ENCODE results near the gene SKAP1. TPM values are rescaled to one million over a fixed set of nuclear protein-coding genes. Genes with fewer than 3 reads are reported as not detected.

Gene SKAP1
- total RNA-seq, 2 experiments from 2014 or later = 1.2 TPM; not detected in 1

DNA sequence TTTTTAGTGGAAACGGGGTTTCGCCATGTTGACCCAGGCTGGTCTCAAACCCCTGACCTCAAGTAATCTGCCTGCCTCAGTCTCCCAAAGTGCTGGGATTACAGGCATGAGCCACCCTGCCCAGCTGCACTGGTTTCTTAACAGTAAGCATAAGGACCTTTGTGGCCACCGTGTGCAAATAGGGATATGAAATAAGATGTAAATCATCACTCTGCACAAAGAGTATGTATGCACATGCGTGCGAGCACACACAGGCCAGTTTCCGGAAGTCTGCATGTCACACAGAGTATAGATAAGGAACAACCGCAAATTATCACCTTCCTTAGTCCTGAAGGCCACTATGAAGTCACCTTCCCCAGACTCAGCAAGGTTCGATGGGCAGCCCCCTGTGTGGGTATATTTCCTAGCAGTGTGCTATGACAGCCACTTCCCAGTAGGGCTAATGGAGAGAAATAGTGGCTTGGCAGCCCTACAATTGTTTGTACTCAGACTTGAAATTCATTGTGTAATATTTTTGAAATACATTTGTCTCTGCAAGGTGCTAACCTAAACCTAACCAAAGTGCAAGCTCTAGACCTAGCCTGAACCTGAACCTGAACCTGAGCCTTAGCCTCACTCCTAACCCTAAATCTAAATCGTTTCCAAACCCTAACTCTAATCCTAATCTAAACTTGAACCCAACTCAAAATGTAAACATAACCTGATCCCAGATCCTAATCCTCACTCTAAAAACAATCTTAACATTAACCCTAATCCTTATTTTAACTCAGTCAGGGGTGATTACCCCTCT is 48.4 kb upstream of the SKAP1 start:
- H2AFZ ChIP-seq (ENCODE audit: low read length) = peak overlapping the region; percentile 27; the same call in 1 of the 2 replicates
- CTCF ChIA-PET (ENCODE audit: unreplicated experiment) = no interaction called here

DNA sequence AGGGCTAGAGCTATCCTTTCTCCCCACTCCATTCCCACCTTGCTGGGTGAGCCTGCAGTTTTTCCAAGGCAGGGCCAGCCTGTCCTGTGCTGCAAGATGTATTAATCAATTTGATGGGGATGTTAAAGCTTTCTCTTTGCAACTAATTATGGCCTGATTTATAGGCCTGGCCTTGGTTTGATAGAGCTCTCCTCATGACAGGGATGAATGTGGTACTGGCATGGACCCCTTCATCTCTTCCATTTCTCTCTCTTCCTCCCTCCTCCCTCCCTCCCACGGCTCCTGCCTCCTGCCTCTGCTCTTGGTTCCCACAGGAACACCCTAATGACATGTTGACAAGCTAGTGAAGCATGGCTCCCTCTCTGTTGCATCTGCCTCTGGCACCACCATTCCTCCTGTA is 47.2 kb upstream of the SKAP1 start:
- POLR2A ChIA-PET = interaction anchor here (1.1 kb wide), 1 partner anchor 38 kb away, joined by 3 read pairs; no protein-coding TSS in a partner anchor
- TF ChIP-seq EZH2phosphoT487 (IDR thresholded peaks at IDR 0.05; ENCODE audit: borderline replicate concordance, low read depth, low read length) = no peak
- TF ChIP-seq, protein P1, sequence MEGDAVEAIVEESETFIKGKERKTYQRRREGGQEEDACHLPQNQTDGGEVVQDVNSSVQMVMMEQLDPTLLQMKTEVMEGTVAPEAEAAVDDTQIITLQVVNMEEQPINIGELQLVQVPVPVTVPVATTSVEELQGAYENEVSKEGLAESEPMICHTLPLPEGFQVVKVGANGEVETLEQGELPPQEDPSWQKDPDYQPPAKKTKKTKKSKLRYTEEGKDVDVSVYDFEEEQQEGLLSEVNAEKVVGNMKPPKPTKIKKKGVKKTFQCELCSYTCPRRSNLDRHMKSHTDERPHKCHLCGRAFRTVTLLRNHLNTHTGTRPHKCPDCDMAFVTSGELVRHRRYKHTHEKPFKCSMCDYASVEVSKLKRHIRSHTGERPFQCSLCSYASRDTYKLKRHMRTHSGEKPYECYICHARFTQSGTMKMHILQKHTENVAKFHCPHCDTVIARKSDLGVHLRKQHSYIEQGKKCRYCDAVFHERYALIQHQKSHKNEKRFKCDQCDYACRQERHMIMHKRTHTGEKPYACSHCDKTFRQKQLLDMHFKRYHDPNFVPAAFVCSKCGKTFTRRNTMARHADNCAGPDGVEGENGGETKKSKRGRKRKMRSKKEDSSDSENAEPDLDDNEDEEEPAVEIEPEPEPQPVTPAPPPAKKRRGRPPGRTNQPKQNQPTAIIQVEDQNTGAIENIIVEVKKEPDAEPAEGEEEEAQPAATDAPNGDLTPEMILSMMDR (conservative IDR thresholded peaks at IDR 0.05; ENCODE audit: low read length) = no peak
- Histone ChIP-seq H2AFZ (ENCODE audit: low read length) (no peak overlapping the region; the same call in 1 of the 2 replicates), H3K4me1 (ENCODE audit: insufficient read depth, low read length, poor library complexity, severe bottlenecking) (peaks cover 17% of the 10 kb centered on the region), H3K9me3 (ENCODE audit: low read length) (no peaks in the 10 kb centered on the region), H3K9me2 (ENCODE audit: insufficient read depth, low read length) (no peaks in the 10 kb centered on the region), H3K79me2 (ENCODE audit: insufficient read depth, low read depth, low read length) (no peaks in the 10 kb centered on the region), H3K36me3 (ENCODE audit: insufficient read depth, low read length) (no peaks in the 10 kb centered on the region), H3K4me3 (ENCODE audit: low read depth, low read length, poor library complexity, severe bottlenecking) (no peak overlapping the region), H4K20me1 (ENCODE audit: insufficient read depth, low read length) (no peaks in the 10 kb centered on the region), H3K4me2 (ENCODE audit: low read length) (no peak overlapping the region), H3K27ac (ENCODE audit: low read depth, low read length, poor library complexity, severe bottlenecking) (no peak overlapping the region)
- intact Hi-C loops (cut with micrococcal nuclease; ENCODE audit: unreplicated experiment) = no loop called here
- no TSS peak for BruUV-seq (replicated peaks)
- no peak for DNase-seq (ENCODE audit: low spot score)
- CTCF ChIA-PET (ENCODE audit: unreplicated experiment) = no interaction called here

More for the DNA sequence above, 48.4 kb upstream of the SKAP1 start:
- Histone ChIP-seq H3K9me2 (ENCODE audit: insufficient read depth, low read length) (no peaks in the 10 kb centered on the region), H3K4me2 (ENCODE audit: low read length) (no peak overlapping the region), H3K4me1 (ENCODE audit: insufficient read depth, low read length, poor library complexity, severe bottlenecking) (peaks cover 17% of the 10 kb centered on the region), H3K79me2 (ENCODE audit: insufficient read depth, low read depth, low read length) (no peaks in the 10 kb centered on the region), H3K36me3 (ENCODE audit: insufficient read depth, low read length) (no peaks in the 10 kb centered on the region), H4K20me1 (ENCODE audit: insufficient read depth, low read length) (no peaks in the 10 kb centered on the region), H3K4me3 (ENCODE audit: low read depth, low read length, poor library complexity, severe bottlenecking) (no peak overlapping the region), H3K27ac (ENCODE audit: low read depth, low read length, poor library complexity, severe bottlenecking) (no peak overlapping the region), H3K9me3 (ENCODE audit: low read length) (no peaks in the 10 kb centered on the region)
- no peak for TF ChIP-seq EZH2phosphoT487 (IDR thresholded peaks at IDR 0.05; ENCODE audit: borderline replicate concordance, low read depth, low read length)
- TF ChIP-seq, protein P1 (conservative IDR thresholded peaks at IDR 0.05; ENCODE audit: low read length) = no peak
- DNase-seq (ENCODE audit: low spot score) = no peak
- intact Hi-C loops (cut with micrococcal nuclease; ENCODE audit: unreplicated experiment) = no loop called here
- POLR2A ChIA-PET = no interaction called here
- no TSS peak for BruUV-seq (replicated peaks)

Data from OCI-LY7 (cell line).